Endothelial cell (in vitro differentiated cells): Measurements from ENCODE around the gene BEST3. TPM values are rescaled to one million over a fixed set of nuclear protein-coding genes. Genes with fewer than 3 reads are reported as not detected.

Experiments
- DNase-seq: peaks from one replicate; pipeline ENCODE4 v3.0.0; 2021; ENCODE audit warnings: low spot score
- H3K27ac Mint-ChIP-seq: one replicate; pipeline ENCODE4 v1.8.0; 2021; ENCODE audit warnings: mixed read lengths, inconsistent platforms; ENCODE audit not compliant: unreplicated experiment
- H3K27me3 Mint-ChIP-seq: one replicate; pipeline ENCODE4 v1.8.0; 2021; ENCODE audit warnings: mild to moderate bottlenecking, moderate library complexity, mixed read lengths, inconsistent platforms; ENCODE audit not compliant: unreplicated experiment
- H3K36me3 Mint-ChIP-seq: one replicate; pipeline ENCODE4 v1.8.0; 2021; ENCODE audit warnings: mild to moderate bottlenecking, low read depth, mixed read lengths, inconsistent platforms; ENCODE audit not compliant: unreplicated experiment
- H3K4me1 Mint-ChIP-seq: one replicate; pipeline ENCODE4 v1.8.0; 2021; ENCODE audit warnings: mild to moderate bottlenecking, mixed read lengths, inconsistent platforms; ENCODE audit not compliant: unreplicated experiment
- H3K4me3 Mint-ChIP-seq: one replicate; pipeline ENCODE4 v1.8.0; 2021; ENCODE audit warnings: mild to moderate bottlenecking, mixed read lengths, inconsistent platforms; ENCODE audit not compliant: unreplicated experiment
- H3K9me3 Mint-ChIP-seq: one replicate; pipeline ENCODE4 v1.8.0; 2021; ENCODE audit warnings: mixed read lengths, inconsistent platforms; ENCODE audit not compliant: unreplicated experiment
- CTCF ChIP-seq: fragments of 200-600 bp; sonication (generic); IDR thresholded peaks from one replicate; pipeline ENCODE4 v1.5.0; 2021; ENCODE audit warnings: antibody characterized with exemption; ENCODE audit not compliant: unreplicated experiment
- total RNA-seq: library from RNA; stranded (reverse); fragmentation: NEBNext Ultra II Directional; extraction: Animal tissue kit (Norgen Biotek cat#: 25700); gene quantifications from one replicate; pipeline ENCODE4 v1.2.1, GENCODE V29; 2021; ENCODE audit not compliant: unreplicated experiment

Gene BEST3
- total RNA-seq, 1 donor from 2014 or later: not detected

- TF ChIP-seq CTCF: no peak
- Mint-ChIP-seq H3K36me3 (no peaks in the 10 kb centered on the region), H3K4me1 (no peaks in the 10 kb centered on the region), H3K27ac (no peak overlapping the region), H3K9me3 (no peaks in the 10 kb centered on the region), H3K27me3 (peaks cover 2% of the 10 kb centered on the region), H3K4me3 (no peak overlapping the region)
- DNase-seq: no peak
Observed at GRCh38 chr12:69714542-69714941, 15.4 kb upstream of the BEST3 start.

- H3K4me3 Mint-ChIP-seq: no peak overlapping the region
- H3K9me3 Mint-ChIP-seq: no peaks in the 10 kb centered on the region
- TF ChIP-seq CTCF: no peak
- H3K27me3 Mint-ChIP-seq: peaks cover 2% of the 10 kb centered on the region
- no peaks in the 10 kb centered on the region for H3K4me1 Mint-ChIP-seq
- no peak overlapping the region for H3K27ac Mint-ChIP-seq
- H3K36me3 Mint-ChIP-seq: no peaks in the 10 kb centered on the region
- no peak for DNase-seq
Observed at GRCh38 chr12:69712826-69713225, 13.7 kb upstream of the BEST3 start.

GRCh38 chr12:69708649-69709048 lies 9.5 kb upstream of the BEST3 start:
- peaks cover 5% of the 10 kb centered on the region for H3K27me3 Mint-ChIP-seq
- DNase-seq: no peak
- no peaks in the 10 kb centered on the region for H3K9me3 Mint-ChIP-seq
- H3K36me3 Mint-ChIP-seq: no peaks in the 10 kb centered on the region
- TF ChIP-seq CTCF: peak; percentile 50
- no peak overlapping the region for H3K27ac Mint-ChIP-seq
- H3K4me1 Mint-ChIP-seq: no peaks in the 10 kb centered on the region
- no peak overlapping the region for H3K4me3 Mint-ChIP-seq

GRCh38 chr12:69704357-69704756 lies 5.3 kb upstream of the BEST3 start:
- DNase-seq: no peak
- Mint-ChIP-seq H3K27ac (no peak overlapping the region), H3K9me3 (no peaks in the 10 kb centered on the region), H3K36me3 (no peaks in the 10 kb centered on the region), H3K4me3 (no peak overlapping the region), H3K4me1 (peaks cover 7% of the 10 kb centered on the region), H3K27me3 (peaks cover 4% of the 10 kb centered on the region)
- no peak for TF ChIP-seq CTCF

- TF ChIP-seq CTCF: no peak
- DNase-seq: no peak
- Mint-ChIP-seq H3K27me3 (peaks cover 4% of the 10 kb centered on the region), H3K4me3 (no peak overlapping the region), H3K4me1 (peaks cover 7% of the 10 kb centered on the region), H3K9me3 (no peaks in the 10 kb centered on the region), H3K36me3 (no peaks in the 10 kb centered on the region), H3K27ac (no peak overlapping the region)
Observed at GRCh38 chr12:69703146-69703642, 4.1 kb upstream of the BEST3 start.
